ENCODE results near the gene PCSK1N.

PCSK1N gene

DNA sequence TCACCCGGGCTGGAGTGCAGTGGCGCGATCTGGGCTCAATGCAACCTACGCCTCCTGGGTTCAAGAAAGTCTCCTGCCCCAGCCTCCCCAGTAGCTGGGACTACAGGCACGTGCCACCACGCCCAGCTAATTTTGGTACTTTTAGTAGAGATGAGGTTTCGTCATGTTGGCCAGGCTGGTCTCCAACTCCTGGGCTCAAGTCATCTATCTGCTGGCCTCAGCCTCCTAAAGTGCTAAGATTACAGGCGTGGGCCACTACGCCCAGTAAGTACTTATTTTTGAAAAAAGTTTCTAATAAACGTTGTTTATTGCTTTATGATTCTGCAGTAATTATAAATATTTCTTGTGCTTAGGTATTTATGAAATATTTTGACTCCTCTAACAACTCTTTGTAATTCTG, 4.3 kb upstream of the PCSK1N start:
- no peak overlapping the region for H3K27ac ChIP-seq (ENCODE audit: insufficient read depth, low read length, poor library complexity, severe bottlenecking)
- no peak overlapping the region for H3K4me3 ChIP-seq (ENCODE audit: insufficient read depth, low read depth, low read length, poor library complexity, severe bottlenecking)
- no peaks in the 10 kb centered on the region for H3K4me1 ChIP-seq (ENCODE audit: control insufficient read depth, insufficient read depth, low read length, poor library complexity, severe bottlenecking)
- H3K9me3 ChIP-seq (ENCODE audit: control insufficient read depth, low read length) = no peaks in the 10 kb centered on the region
- no peak for DNase-seq
- H3K36me3 ChIP-seq (ENCODE audit: control insufficient read depth, insufficient read depth, low read length) = no peaks in the 10 kb centered on the region
- no peaks in the 10 kb centered on the region for H3K27me3 ChIP-seq (replicated peaks; ENCODE audit: control insufficient read depth, insufficient read depth, low read length, poor library complexity, severe bottlenecking)

GRCh38 chrX:48834383-48834709, 1.1 kb downstream of the PCSK1N start:
- Histone ChIP-seq H3K4me3 (ENCODE audit: insufficient read depth, low read depth, low read length, poor library complexity, severe bottlenecking) (no peak overlapping the region), H3K27me3 (replicated peaks; ENCODE audit: control insufficient read depth, insufficient read depth, low read length, poor library complexity, severe bottlenecking) (no peaks in the 10 kb centered on the region), H3K9me3 (ENCODE audit: control insufficient read depth, low read length) (no peaks in the 10 kb centered on the region), H3K36me3 (ENCODE audit: control insufficient read depth, insufficient read depth, low read length) (no peaks in the 10 kb centered on the region), H3K27ac (ENCODE audit: insufficient read depth, low read length, poor library complexity, severe bottlenecking) (no peak overlapping the region), H3K4me1 (ENCODE audit: control insufficient read depth, insufficient read depth, low read length, poor library complexity, severe bottlenecking) (peaks cover 8% of the 10 kb centered on the region)
- DNase-seq = no peak

- peaks cover 8% of the 10 kb centered on the region for H3K4me1 ChIP-seq (ENCODE audit: control insufficient read depth, insufficient read depth, low read length, poor library complexity, severe bottlenecking)
- no peak for DNase-seq
- H3K4me3 ChIP-seq (ENCODE audit: insufficient read depth, low read depth, low read length, poor library complexity, severe bottlenecking) = no peak overlapping the region
- H3K9me3 ChIP-seq (ENCODE audit: control insufficient read depth, low read length) = no peaks in the 10 kb centered on the region
- H3K27ac ChIP-seq (ENCODE audit: insufficient read depth, low read length, poor library complexity, severe bottlenecking) = no peak overlapping the region
- H3K27me3 ChIP-seq (replicated peaks; ENCODE audit: control insufficient read depth, insufficient read depth, low read length, poor library complexity, severe bottlenecking) = no peaks in the 10 kb centered on the region
- H3K36me3 ChIP-seq (ENCODE audit: control insufficient read depth, insufficient read depth, low read length) = no peaks in the 10 kb centered on the region
These were observed 1.8 kb downstream of the PCSK1N start for GRCh38 chrX:48833542-48834138.

DNA sequence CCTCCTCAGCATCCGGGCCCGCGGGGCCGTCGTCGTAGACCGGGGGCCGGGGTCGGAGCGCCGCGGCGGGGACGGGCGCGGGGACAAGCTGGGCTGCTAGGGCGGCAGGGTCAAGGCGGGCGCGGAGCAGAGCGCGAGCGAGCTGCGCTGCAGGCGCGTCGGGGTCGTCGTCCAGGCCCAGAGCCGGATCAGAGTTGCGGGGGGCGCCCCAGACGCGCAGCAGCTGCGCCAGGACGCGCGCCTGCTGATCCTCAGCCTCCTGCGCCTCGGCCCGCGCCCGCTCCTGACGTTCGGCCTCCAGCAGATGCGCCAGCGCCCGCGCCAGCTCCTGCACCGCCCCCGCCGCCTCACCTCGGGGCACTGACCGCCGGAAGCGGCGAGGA, 3.5 kb downstream of the PCSK1N start:
- Histone ChIP-seq H3K4me3 (ENCODE audit: insufficient read depth, low read depth, low read length, poor library complexity, severe bottlenecking) (no peak overlapping the region), H3K27ac (ENCODE audit: insufficient read depth, low read length, poor library complexity, severe bottlenecking) (no peak overlapping the region), H3K9me3 (ENCODE audit: control insufficient read depth, low read length) (no peaks in the 10 kb centered on the region), H3K36me3 (ENCODE audit: control insufficient read depth, insufficient read depth, low read length) (no peaks in the 10 kb centered on the region), H3K4me1 (ENCODE audit: control insufficient read depth, insufficient read depth, low read length, poor library complexity, severe bottlenecking) (peaks cover 8% of the 10 kb centered on the region), H3K27me3 (replicated peaks; ENCODE audit: control insufficient read depth, insufficient read depth, low read length, poor library complexity, severe bottlenecking) (no peaks in the 10 kb centered on the region)
- DNase-seq = no peak

GRCh38 chrX:48831136-48831908, 4.1 kb downstream of the PCSK1N start:
- H3K27me3 ChIP-seq (replicated peaks; ENCODE audit: control insufficient read depth, insufficient read depth, low read length, poor library complexity, severe bottlenecking) = no peaks in the 10 kb centered on the region
- H3K9me3 ChIP-seq (ENCODE audit: control insufficient read depth, low read length) = no peaks in the 10 kb centered on the region
- H3K36me3 ChIP-seq (ENCODE audit: control insufficient read depth, insufficient read depth, low read length) = no peaks in the 10 kb centered on the region
- no peak overlapping the region for H3K4me3 ChIP-seq (ENCODE audit: insufficient read depth, low read depth, low read length, poor library complexity, severe bottlenecking)
- H3K27ac ChIP-seq (ENCODE audit: insufficient read depth, low read length, poor library complexity, severe bottlenecking) = no peak overlapping the region
- DNase-seq = no peak
- peaks cover 8% of the 10 kb centered on the region for H3K4me1 ChIP-seq (ENCODE audit: control insufficient read depth, insufficient read depth, low read length, poor library complexity, severe bottlenecking)

GRCh38 chrX:48829016-48829735, 6.2 kb downstream of the PCSK1N start:
- DNase-seq = no peak
- H3K4me3 ChIP-seq (ENCODE audit: insufficient read depth, low read depth, low read length, poor library complexity, severe bottlenecking) = no peak overlapping the region
- no peak overlapping the region for H3K27ac ChIP-seq (ENCODE audit: insufficient read depth, low read length, poor library complexity, severe bottlenecking)
- H3K4me1 ChIP-seq (ENCODE audit: control insufficient read depth, insufficient read depth, low read length, poor library complexity, severe bottlenecking) = peaks cover 8% of the 10 kb centered on the region
- H3K36me3 ChIP-seq (ENCODE audit: control insufficient read depth, insufficient read depth, low read length) = no peaks in the 10 kb centered on the region
- H3K9me3 ChIP-seq (ENCODE audit: control insufficient read depth, low read length) = no peaks in the 10 kb centered on the region
- no peaks in the 10 kb centered on the region for H3K27me3 ChIP-seq (replicated peaks; ENCODE audit: control insufficient read depth, insufficient read depth, low read length, poor library complexity, severe bottlenecking)

DNA sequence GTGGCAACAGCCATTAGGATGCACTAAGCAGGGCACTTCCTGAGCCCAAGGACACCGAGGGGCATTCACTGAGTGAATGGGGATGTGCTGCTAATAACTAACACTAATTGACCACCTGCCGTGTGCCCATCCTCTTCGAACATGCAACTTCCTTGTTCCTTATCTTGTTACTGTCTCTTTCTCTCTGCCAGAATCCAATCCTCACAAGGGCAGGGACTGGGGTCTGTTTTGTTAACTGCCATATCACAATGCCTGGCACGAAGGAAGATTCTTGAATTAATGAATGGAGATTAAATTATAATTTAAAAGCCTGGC, 7.8 kb downstream of the PCSK1N start:
- Histone ChIP-seq H3K9me3 (ENCODE audit: control insufficient read depth, low read length) (no peaks in the 10 kb centered on the region), H3K4me1 (ENCODE audit: control insufficient read depth, insufficient read depth, low read length, poor library complexity, severe bottlenecking) (peaks cover 8% of the 10 kb centered on the region), H3K36me3 (ENCODE audit: control insufficient read depth, insufficient read depth, low read length) (no peaks in the 10 kb centered on the region), H3K27ac (ENCODE audit: insufficient read depth, low read length, poor library complexity, severe bottlenecking) (no peak overlapping the region), H3K4me3 (ENCODE audit: insufficient read depth, low read depth, low read length, poor library complexity, severe bottlenecking) (no peak overlapping the region), H3K27me3 (replicated peaks; ENCODE audit: control insufficient read depth, insufficient read depth, low read length, poor library complexity, severe bottlenecking) (no peaks in the 10 kb centered on the region)
- no peak for DNase-seq

GRCh38 chrX:48826876-48827653, 8.3 kb downstream of the PCSK1N start:
- Histone ChIP-seq H3K36me3 (ENCODE audit: control insufficient read depth, insufficient read depth, low read length) (no peaks in the 10 kb centered on the region), H3K4me3 (ENCODE audit: insufficient read depth, low read depth, low read length, poor library complexity, severe bottlenecking) (no peak overlapping the region), H3K4me1 (ENCODE audit: control insufficient read depth, insufficient read depth, low read length, poor library complexity, severe bottlenecking) (peaks cover 8% of the 10 kb centered on the region), H3K27ac (ENCODE audit: insufficient read depth, low read length, poor library complexity, severe bottlenecking) (no peak overlapping the region), H3K27me3 (replicated peaks; ENCODE audit: control insufficient read depth, insufficient read depth, low read length, poor library complexity, severe bottlenecking) (no peaks in the 10 kb centered on the region), H3K9me3 (ENCODE audit: control insufficient read depth, low read length) (no peaks in the 10 kb centered on the region)
- DNase-seq = no peak

DNA sequence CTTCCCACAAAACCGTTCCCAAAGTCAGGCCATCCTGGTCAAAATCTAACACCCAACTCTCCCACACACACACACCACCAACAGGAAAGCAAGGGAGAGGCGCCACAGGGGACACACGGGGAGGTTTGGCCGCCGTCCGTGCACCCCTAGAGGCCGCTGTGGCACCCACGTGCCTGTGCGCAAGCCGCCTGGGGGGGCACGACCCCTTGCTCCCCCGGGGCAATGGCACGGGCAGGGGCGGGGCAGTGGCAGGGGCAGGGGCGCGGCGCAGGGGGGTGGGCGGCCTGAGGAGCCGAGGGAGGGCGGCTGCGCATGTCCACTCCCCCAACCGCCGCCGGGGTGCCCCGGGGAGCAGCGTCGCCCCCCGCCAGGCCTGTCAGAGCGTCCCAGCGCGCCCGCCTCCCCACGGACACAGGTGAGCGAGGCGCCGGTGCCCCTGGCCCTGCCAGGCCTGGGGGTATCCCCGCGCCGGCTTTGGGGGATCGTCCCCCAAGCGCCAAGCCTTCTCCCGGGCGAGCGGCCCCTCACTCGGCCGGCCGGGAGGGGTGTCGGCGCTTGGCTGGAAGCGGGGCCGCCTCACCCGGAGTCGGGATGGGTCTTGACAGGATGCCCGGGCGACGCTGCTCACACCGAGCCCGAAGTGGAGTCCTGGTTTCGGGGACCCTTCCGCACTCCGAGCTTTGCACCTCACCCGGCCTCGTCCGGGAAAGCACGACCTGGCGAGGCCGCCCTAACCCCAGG, 9.1 kb downstream of the PCSK1N start, which contains the start of gene ERAS:
TSS of gene ERAS (plus strand) at position 379 of the 741 bp plus-strand sequence. CDS start 2,611 bp downstream, outside the sequence.
- H3K4me3 ChIP-seq (ENCODE audit: insufficient read depth, low read depth, low read length, poor library complexity, severe bottlenecking) = no peak within 1 kb of the TSS
- H3K36me3 ChIP-seq (ENCODE audit: control insufficient read depth, insufficient read depth, low read length) = no peaks in the 10 kb centered on the region
- no peak within 1 kb of the TSS for H3K27ac ChIP-seq (ENCODE audit: insufficient read depth, low read length, poor library complexity, severe bottlenecking)
- H3K4me1 ChIP-seq (ENCODE audit: control insufficient read depth, insufficient read depth, low read length, poor library complexity, severe bottlenecking) = peaks cover 3% of the 10 kb centered on the region
- DNase-seq = no peak
- no peaks in the 10 kb centered on the region for H3K27me3 ChIP-seq (replicated peaks; ENCODE audit: control insufficient read depth, insufficient read depth, low read length, poor library complexity, severe bottlenecking)
- no peaks in the 10 kb centered on the region for H3K9me3 ChIP-seq (ENCODE audit: control insufficient read depth, low read length)

Data from effector memory CD4-positive, alpha-beta T cell (primary cell).